ENCODE data around the gene RUSC2.

DNA sequence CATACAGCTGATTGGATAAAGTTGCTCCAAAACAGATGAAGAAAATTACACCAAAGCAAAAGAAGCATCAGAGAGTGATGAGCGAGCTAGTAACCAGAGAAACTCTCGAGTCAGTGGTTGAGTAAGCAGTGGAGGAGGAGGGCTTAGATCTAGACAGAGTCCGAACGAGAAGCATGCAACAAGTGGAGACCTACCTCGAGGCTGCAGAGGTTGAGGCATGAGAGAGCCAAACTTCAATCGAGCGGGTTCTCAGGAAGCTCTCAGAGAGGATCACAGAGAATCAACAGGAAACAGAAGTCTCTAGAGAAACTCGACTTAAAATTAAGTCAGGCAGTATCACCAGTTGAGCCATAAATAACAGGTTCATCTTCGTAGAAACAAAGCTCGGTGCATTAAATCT lies 6.1 kb downstream of the RUSC2 start:
- TF ChIP-seq EZH2 (IDR thresholded peaks at IDR 0.05; ENCODE audit: borderline replicate concordance, low read depth, low read length, poor library complexity, severe bottlenecking) (no peak), CTCF (conservative IDR thresholded peaks at IDR 0.05; ENCODE audit: low read depth, low read length) (no peak)
